H1 (cell line): ENCODE results near the gene TPM2. TPM values are rescaled to one million over a fixed set of nuclear protein-coding genes. Genes with fewer than 3 reads are reported as not detected.

Source experiments
- CHD7 ChIP-seq: fragments of 300-600 bp; sonication (generic); IDR thresholded peaks from 2 replicates; pipeline ENCODE4 v1.7.1; 2012; ENCODE audit warnings: low read length, moderate library complexity, mild to moderate bottlenecking, inconsistent platforms; ENCODE audit not compliant: insufficient replicate concordance
- EP300 ChIP-seq, 2 experiments: IDR thresholded peaks; 1 replicate in 1 of 2; 2 replicates in 1 of 2; pipeline ENCODE4 v1.6.1; 2011 to 2012; ENCODE audit warnings: low read depth in 2 of 2, low read length in 2 of 2, mild to moderate bottlenecking in 2 of 2, borderline replicate concordance in 1 of 2, inconsistent platforms in 1 of 2, moderate library complexity in 1 of 2
- GABPA ChIP-seq: IDR thresholded peaks from 2 replicates; pipeline ENCODE4 v1.6.1; 2011; ENCODE audit warnings: mild to moderate bottlenecking, low read length, moderate library complexity, borderline replicate concordance; ENCODE audit not compliant: insufficient read depth
- HDAC2 ChIP-seq, 2 experiments: fragments of 300-600 bp in 1 of 2; sonication (generic) in 1 of 2; IDR thresholded peaks; 2 replicates each; pipeline ENCODE4 v1.6.1; 2011 to 2012; ENCODE audit warnings: low read depth in 2 of 2, low read length in 2 of 2, mild to moderate bottlenecking in 2 of 2, moderate library complexity in 2 of 2, borderline replicate concordance in 1 of 2, inconsistent platforms in 1 of 2
- KDM4A ChIP-seq: IDR thresholded peaks from one replicate; pipeline ENCODE4 v1.7.1; 2012; ENCODE audit warnings: low read depth, mild to moderate bottlenecking, moderate library complexity, low read length, inconsistent platforms; ENCODE audit not compliant: severe bottlenecking
- NANOG ChIP-seq: IDR thresholded peaks from 2 replicates; pipeline ENCODE4 v1.6.1; 2011; ENCODE audit warnings: low read length, low read depth, mild to moderate bottlenecking, inconsistent platforms; ENCODE audit not compliant: insufficient read depth, poor library complexity, severe bottlenecking
- SP1 ChIP-seq: IDR thresholded peaks from 2 replicates; pipeline ENCODE4 v1.6.1; 2011; ENCODE audit warnings: low read depth, low read length
- SP4 ChIP-seq: IDR thresholded peaks from 2 replicates; pipeline ENCODE4 v1.6.1; 2012; ENCODE audit warnings: low read length, inconsistent platforms
- polyA plus RNA-seq, 7 experiments: library from polyadenylated mRNA; depleted of rRNA in 3 of 7; stranded (reverse) in 5 of 7; unstranded in 2 of 7; fragments of >200 nt in 5 of 7; fragments of 200-250 nt in 2 of 7; gene quantifications; 1 replicate in 5 of 7; 2 replicates in 1 of 7; 4 replicates in 1 of 7; pipeline versions ENCODE4 v1.2.1 to v1.2.3, GENCODE V29; 2011 to 2013; ENCODE audit warnings: missing spikeins in 2 of 7, mixed read lengths in 2 of 7
- total RNA-seq: library from RNA; stranded (reverse); fragmentation: NEBNext Ultra II Directional; extraction: Animal tissue kit (Norgen Biotek cat#: 25700); gene quantifications from 2 replicates; pipeline ENCODE4 v1.2.1, GENCODE V29; 2021
- TF ChIP-seq, protein P1 (sequence below): IDR thresholded peaks from 2 replicates; pipeline ENCODE4 v1.6.1; 2011; ENCODE audit warnings: low read length, improper control_type of control experiment

TPM2 gene
- total and polyA plus RNA-seq, 2 of the 8 experiments (the other 6 are each of a cell fraction or from before 2014, with no cell fraction given) = 62.5 to 181 TPM

DNA sequence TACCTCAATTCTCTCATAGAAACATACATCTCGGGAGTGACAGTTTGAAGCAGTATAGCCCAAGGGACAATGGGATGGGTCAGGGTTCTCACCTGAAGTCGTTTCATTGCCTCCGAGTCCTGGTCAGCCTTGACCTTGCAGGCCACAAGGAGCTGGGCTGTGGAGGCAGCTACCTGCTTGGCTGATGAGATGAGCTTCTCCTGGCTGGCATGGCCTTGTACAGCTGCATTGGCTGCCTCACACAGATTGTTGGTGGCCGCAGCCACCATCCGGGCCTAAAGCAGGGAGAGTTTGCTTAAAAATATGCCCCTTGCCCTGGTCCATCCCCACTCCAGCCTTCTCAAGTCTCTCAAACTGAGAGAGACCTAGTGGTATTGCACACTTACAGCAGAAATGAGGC is 8.5 kb upstream of the TPM2 start (continued):
- TF ChIP-seq CHD7 (no peak), KDM4A (no peak), SP4 (no peak), NANOG (no peak), GABPA (no peak), EP300 (IDR thresholded peaks at IDR 0.05; ENCODE audit: borderline replicate concordance in 1 of 2, low read depth in 2 of 2, low read length in 2 of 2) (no peak), HDAC2 (IDR thresholded peaks at IDR 0.05; ENCODE audit: borderline replicate concordance in 1 of 2, low read depth in 2 of 2, low read length in 2 of 2) (no peak), SP1 (no peak)
- TF ChIP-seq, protein P1, sequence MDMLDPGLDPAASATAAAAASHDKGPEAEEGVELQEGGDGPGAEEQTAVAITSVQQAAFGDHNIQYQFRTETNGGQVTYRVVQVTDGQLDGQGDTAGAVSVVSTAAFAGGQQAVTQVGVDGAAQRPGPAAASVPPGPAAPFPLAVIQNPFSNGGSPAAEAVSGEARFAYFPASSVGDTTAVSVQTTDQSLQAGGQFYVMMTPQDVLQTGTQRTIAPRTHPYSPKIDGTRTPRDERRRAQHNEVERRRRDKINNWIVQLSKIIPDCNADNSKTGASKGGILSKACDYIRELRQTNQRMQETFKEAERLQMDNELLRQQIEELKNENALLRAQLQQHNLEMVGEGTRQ = no peak
